ENCODE results near the gene NCF2. TPM values are rescaled to one million over a fixed set of nuclear protein-coding genes. Genes with fewer than 3 reads are reported as not detected.

NCF2 gene, protein sequence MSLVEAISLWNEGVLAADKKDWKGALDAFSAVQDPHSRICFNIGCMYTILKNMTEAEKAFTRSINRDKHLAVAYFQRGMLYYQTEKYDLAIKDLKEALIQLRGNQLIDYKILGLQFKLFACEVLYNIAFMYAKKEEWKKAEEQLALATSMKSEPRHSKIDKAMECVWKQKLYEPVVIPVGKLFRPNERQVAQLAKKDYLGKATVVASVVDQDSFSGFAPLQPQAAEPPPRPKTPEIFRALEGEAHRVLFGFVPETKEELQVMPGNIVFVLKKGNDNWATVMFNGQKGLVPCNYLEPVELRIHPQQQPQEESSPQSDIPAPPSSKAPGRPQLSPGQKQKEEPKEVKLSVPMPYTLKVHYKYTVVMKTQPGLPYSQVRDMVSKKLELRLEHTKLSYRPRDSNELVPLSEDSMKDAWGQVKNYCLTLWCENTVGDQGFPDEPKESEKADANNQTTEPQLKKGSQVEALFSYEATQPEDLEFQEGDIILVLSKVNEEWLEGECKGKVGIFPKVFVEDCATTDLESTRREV
- total RNA-seq: not detected in 2 replicates

DNA sequence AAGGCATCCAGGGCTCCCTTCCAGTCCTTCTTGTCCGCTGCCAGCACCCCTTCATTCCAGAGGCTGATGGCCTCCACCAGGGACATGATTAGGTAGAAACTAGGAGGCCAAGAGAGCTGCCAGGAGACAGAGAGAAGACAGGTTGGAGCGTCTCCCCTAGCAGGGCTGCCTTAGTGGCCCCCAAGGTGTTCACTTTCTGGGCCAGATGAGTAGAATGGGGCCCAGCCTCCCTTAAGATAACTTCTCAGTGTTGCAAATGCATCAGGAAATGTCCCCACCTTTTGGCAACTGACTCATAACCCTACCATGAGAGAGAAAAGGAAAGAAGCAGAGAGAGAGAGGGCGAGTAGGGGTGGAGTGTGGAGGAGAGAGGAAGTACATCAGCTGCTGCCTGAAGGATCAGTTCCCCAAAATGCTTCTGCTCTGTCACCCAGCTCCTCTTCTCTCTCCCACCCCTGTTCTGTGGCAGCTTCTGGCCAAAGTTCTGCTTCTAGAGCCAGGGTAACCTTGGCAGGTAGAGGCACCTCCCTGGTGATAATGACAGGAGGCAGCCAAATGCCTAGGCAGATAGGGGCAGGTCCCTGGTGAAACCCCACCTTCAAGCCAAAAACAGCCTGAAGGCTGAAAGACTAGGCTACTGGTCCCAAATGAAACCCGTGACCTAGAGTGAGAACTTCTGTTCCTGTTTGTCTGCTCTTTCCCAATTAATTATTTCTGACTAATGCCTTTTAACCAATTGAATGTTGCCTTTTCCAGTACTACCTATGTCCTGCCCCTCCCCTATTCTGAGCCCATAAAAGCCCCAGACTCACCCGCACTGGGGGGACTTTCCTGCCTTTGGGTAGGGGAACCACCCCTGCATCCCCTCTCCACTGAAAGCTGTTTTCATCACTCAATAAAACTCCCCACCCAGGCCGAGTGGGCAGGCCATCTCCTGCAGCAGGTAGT lies at the start of gene NCF2:
Gene NCF2 (minus strand): TSS at position 216 of the 948 bp plus-strand sequence. CDS start 130 bp downstream, at position 86.

DNA sequence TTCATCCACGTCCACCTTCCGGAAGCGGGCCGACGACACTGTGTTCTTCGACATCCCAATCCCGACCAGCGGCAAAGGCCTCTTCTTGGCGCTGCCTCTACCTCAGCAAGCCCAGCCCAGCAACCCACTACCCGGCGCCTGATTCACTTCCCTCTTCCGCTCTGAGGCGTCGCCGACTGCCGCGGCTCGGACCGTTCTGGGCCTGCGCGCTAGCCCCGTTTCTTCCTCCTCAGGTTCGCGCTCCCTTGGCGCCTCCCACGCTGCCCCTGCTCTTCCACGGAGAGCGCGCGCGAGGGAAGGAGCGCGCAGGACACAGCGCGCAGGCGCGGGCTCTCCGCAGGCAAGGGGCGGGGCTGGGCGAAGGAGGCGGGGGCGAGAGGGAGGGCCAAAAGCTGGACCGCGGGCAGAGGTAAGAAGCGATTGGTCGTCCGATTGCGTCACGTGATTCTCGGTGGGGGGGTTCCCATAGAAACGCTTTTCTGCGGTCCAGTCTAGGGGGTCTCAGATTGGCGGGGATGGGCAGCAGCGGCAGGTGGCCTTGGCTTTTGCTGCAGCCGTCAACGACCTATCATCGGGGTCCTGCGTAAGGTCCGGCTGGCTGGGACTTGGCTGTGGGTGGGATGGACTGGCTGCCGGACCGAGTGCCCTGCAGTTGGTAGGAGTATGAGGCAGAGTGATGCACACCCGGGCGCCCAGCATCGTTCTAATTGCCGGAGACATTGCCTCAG lies 45.5 kb upstream of the NCF2 start, which contains the start of gene ARPC5:
Gene ARPC5 (minus strand): TSS at position 178 of the 728 bp plus-strand sequence. CDS start 124 bp downstream, at position 54.

Other genes with a start within 250 kb of the NCF2 start
- 0.53 and 1.4 TPM in 2 replicates for gene NMNAT2, start 172.1 kb downstream of the NCF2 start, total RNA-seq
- 17.0 and 20.2 TPM in 2 replicates for gene SMG7, start 118.0 kb downstream of the NCF2 start, total RNA-seq
- gene ARPC5, start 45.3 kb upstream of the NCF2 start, total RNA-seq: 183 and 255 TPM in 2 replicates
- gene APOBEC4, start 62.9 kb upstream of the NCF2 start, total RNA-seq: not detected in 2 replicates
- gene RGL1, start 214.7 kb upstream of the NCF2 start, total RNA-seq: 5.8 and 6.0 TPM in 2 replicates

Data from myometrial cell (primary cell).